Measurements from ENCODE around the gene ORM1.

ORM1 gene

GRCh38 chr9:114315723-114316363 lies 7.1 kb upstream of the ORM1 start:
- Histone ChIP-seq H4K91ac (ENCODE audit: low read depth, low read length, poor library complexity) (no peak overlapping the region), H3K18ac (ENCODE audit: low read length) (no peak overlapping the region), H3K4ac (ENCODE audit: low read length) (no peak overlapping the region), H3K14ac (ENCODE audit: low read length) (no peak overlapping the region), H2BK120ac (ENCODE audit: low read depth, low read length) (no peak overlapping the region), H3K4me3 (ENCODE audit: low read length in 2 of 2) (no peak overlapping the region), H3K27me3 (ENCODE audit: control insufficient read depth in 3 of 3, insufficient read depth in 3 of 3, low read depth in 1 of 3, low read length in 3 of 3) (no peaks in the 10 kb centered on the region), H4K8ac (ENCODE audit: low read depth, low read length) (no peak overlapping the region), H2BK5ac (ENCODE audit: low read length) (no peak overlapping the region), H2AK5ac (ENCODE audit: low read depth, low read length) (no peak overlapping the region), H2BK15ac (ENCODE audit: low read length) (no peak overlapping the region), H3K9me3 (replicated peaks in 1 of 2; ENCODE audit: control insufficient read depth in 2 of 2, insufficient read depth in 1 of 2, low read depth in 1 of 2, low read length in 2 of 2) (peaks cover 0 to 2% of the 10 kb centered on the region in 2 donors), H3K79me1 (ENCODE audit: low read depth, low read length) (no peaks in the 10 kb centered on the region), H3K4me2 (ENCODE audit: insufficient read depth, low read length, poor library complexity, severe bottlenecking) (no peak overlapping the region), H2BK12ac (ENCODE audit: low read length) (no peak overlapping the region), H3K27ac (replicated peaks; ENCODE audit: low read length) (no peak overlapping the region), H3K36me3 (replicated peaks in 1 of 2; ENCODE audit: control insufficient read depth in 2 of 2, insufficient read depth in 2 of 2, low read length in 2 of 2) (no peaks in the 10 kb centered on the region), H3K23ac (ENCODE audit: low read depth, low read length, poor library complexity) (no peak overlapping the region), H3K4me1 (ENCODE audit: control insufficient read depth in 2 of 2, insufficient read depth in 1 of 2, low read depth in 1 of 2, low read length in 2 of 2) (peaks cover 0 to 3% of the 10 kb centered on the region in 2 donors), H3K9ac (ENCODE audit: low read depth, low read length, poor library complexity) (no peak overlapping the region), H2AFZ (ENCODE audit: low read length) (no peak overlapping the region)
- WGBS, 2 donors (ENCODE audit: extremely low coverage in 2 of 2, insufficient read length in 2 of 2, insufficient replicate concordance in 1 of 2), result no CpG with 5 or more reads among the region's 8 CpGs
- DNase-seq (ENCODE audit: low spot score), result no peak

GRCh38 chr9:114316605-114317230 lies 6.2 kb upstream of the ORM1 start:
- no CpG with 5 or more reads among the region's 10 CpGs for WGBS, 2 donors (ENCODE audit: extremely low coverage in 2 of 2, insufficient read length in 2 of 2, insufficient replicate concordance in 1 of 2)
- Histone ChIP-seq H3K4ac (ENCODE audit: low read length) (no peak overlapping the region), H3K4me3 (ENCODE audit: low read length in 2 of 2) (no peak overlapping the region), H3K18ac (ENCODE audit: low read length) (peak overlapping the region; percentile 1), H4K8ac (ENCODE audit: low read depth, low read length) (no peak overlapping the region), H2AFZ (ENCODE audit: low read length) (peak overlapping the region; percentile 27), H3K4me2 (ENCODE audit: insufficient read depth, low read length, poor library complexity, severe bottlenecking) (no peak overlapping the region), H3K14ac (ENCODE audit: low read length) (no peak overlapping the region), H3K4me1 (ENCODE audit: control insufficient read depth in 2 of 2, insufficient read depth in 1 of 2, low read depth in 1 of 2, low read length in 2 of 2) (peaks cover 0 to 3% of the 10 kb centered on the region in 2 donors), H3K79me1 (ENCODE audit: low read depth, low read length) (no peaks in the 10 kb centered on the region), H4K91ac (ENCODE audit: low read depth, low read length, poor library complexity) (no peak overlapping the region), H3K27me3 (ENCODE audit: control insufficient read depth in 3 of 3, insufficient read depth in 3 of 3, low read depth in 1 of 3, low read length in 3 of 3) (no peaks in the 10 kb centered on the region), H2BK120ac (ENCODE audit: low read depth, low read length) (no peak overlapping the region), H3K27ac (replicated peaks; ENCODE audit: low read length) (no peak overlapping the region), H3K9ac (ENCODE audit: low read depth, low read length, poor library complexity) (no peak overlapping the region), H3K23ac (ENCODE audit: low read depth, low read length, poor library complexity) (no peak overlapping the region), H3K9me3 (replicated peaks in 1 of 2; ENCODE audit: control insufficient read depth in 2 of 2, insufficient read depth in 1 of 2, low read depth in 1 of 2, low read length in 2 of 2) (peaks cover 0 to 2% of the 10 kb centered on the region in 2 donors), H2BK5ac (ENCODE audit: low read length) (no peak overlapping the region), H2BK12ac (ENCODE audit: low read length) (no peak overlapping the region), H2AK5ac (ENCODE audit: low read depth, low read length) (no peak overlapping the region), H3K36me3 (replicated peaks in 1 of 2; ENCODE audit: control insufficient read depth in 2 of 2, insufficient read depth in 2 of 2, low read length in 2 of 2) (no peaks in the 10 kb centered on the region), H2BK15ac (ENCODE audit: low read length) (no peak overlapping the region)
- DNase-seq (ENCODE audit: low spot score), result peak; percentile 18

- Histone ChIP-seq H2BK120ac (ENCODE audit: low read depth, low read length) (no peak overlapping the region), H3K4me3 (ENCODE audit: low read length in 2 of 2) (no peak overlapping the region), H4K91ac (ENCODE audit: low read depth, low read length, poor library complexity) (no peak overlapping the region), H2BK12ac (ENCODE audit: low read length) (no peak overlapping the region), H3K4me2 (ENCODE audit: insufficient read depth, low read length, poor library complexity, severe bottlenecking) (no peak overlapping the region), H3K23ac (ENCODE audit: low read depth, low read length, poor library complexity) (no peak overlapping the region), H4K8ac (ENCODE audit: low read depth, low read length) (no peak overlapping the region), H3K79me1 (ENCODE audit: low read depth, low read length) (no peaks in the 10 kb centered on the region), H2BK5ac (ENCODE audit: low read length) (no peak overlapping the region), H3K9ac (ENCODE audit: low read depth, low read length, poor library complexity) (no peak overlapping the region), H3K27me3 (ENCODE audit: control insufficient read depth in 3 of 3, insufficient read depth in 3 of 3, low read depth in 1 of 3, low read length in 3 of 3) (no peaks in the 10 kb centered on the region), H2BK15ac (ENCODE audit: low read length) (no peak overlapping the region), H3K36me3 (replicated peaks in 1 of 2; ENCODE audit: control insufficient read depth in 2 of 2, insufficient read depth in 2 of 2, low read length in 2 of 2) (no peaks in the 10 kb centered on the region), H3K4ac (ENCODE audit: low read length) (no peak overlapping the region), H3K4me1 (ENCODE audit: control insufficient read depth in 2 of 2, insufficient read depth in 1 of 2, low read depth in 1 of 2, low read length in 2 of 2) (peaks cover 0 to 3% of the 10 kb centered on the region in 2 donors), H3K14ac (ENCODE audit: low read length) (no peak overlapping the region), H2AK5ac (ENCODE audit: low read depth, low read length) (no peak overlapping the region), H3K27ac (replicated peaks; ENCODE audit: low read length) (no peak overlapping the region), H3K18ac (ENCODE audit: low read length) (no peak overlapping the region), H3K9me3 (replicated peaks in 1 of 2; ENCODE audit: control insufficient read depth in 2 of 2, insufficient read depth in 1 of 2, low read depth in 1 of 2, low read length in 2 of 2) (peaks cover 0 to 2% of the 10 kb centered on the region in 2 donors), H2AFZ (ENCODE audit: low read length) (no peak overlapping the region)
- DNase-seq (ENCODE audit: low spot score), result no peak
- no CpG with 5 or more reads among the region's 8 CpGs for WGBS, 2 donors (ENCODE audit: extremely low coverage in 2 of 2, insufficient read length in 2 of 2, insufficient replicate concordance in 1 of 2)
These were observed 5.1 kb upstream of the ORM1 start for GRCh38 chr9:114317665-114318357.

GRCh38 chr9:114318416-114318815 lies 4.5 kb upstream of the ORM1 start:
- WGBS, 2 donors (ENCODE audit: extremely low coverage in 2 of 2, insufficient read length in 2 of 2, insufficient replicate concordance in 1 of 2), result no CpG with 5 or more reads among the region's 8 CpGs
- no peak overlapping the region for H2BK15ac ChIP-seq (ENCODE audit: low read length)
- no peaks in the 10 kb centered on the region for H3K36me3 ChIP-seq (replicated peaks in 1 of 2; ENCODE audit: control insufficient read depth in 2 of 2, insufficient read depth in 2 of 2, low read length in 2 of 2)
- H4K91ac ChIP-seq (ENCODE audit: low read depth, low read length, poor library complexity), result no peak overlapping the region
- no peak overlapping the region for H3K18ac ChIP-seq (ENCODE audit: low read length)
- H3K4ac ChIP-seq (ENCODE audit: low read length), result no peak overlapping the region
- H3K4me3 ChIP-seq (ENCODE audit: low read length in 2 of 2), result no peak overlapping the region
- no peak overlapping the region for H2BK120ac ChIP-seq (ENCODE audit: low read depth, low read length)
- no peak overlapping the region for H4K8ac ChIP-seq (ENCODE audit: low read depth, low read length)
- no peak overlapping the region for H3K23ac ChIP-seq (ENCODE audit: low read depth, low read length, poor library complexity)
- H2AK5ac ChIP-seq (ENCODE audit: low read depth, low read length), result no peak overlapping the region
- peaks cover 0 to 3% of the 10 kb centered on the region in 2 donors for H3K4me1 ChIP-seq (ENCODE audit: control insufficient read depth in 2 of 2, insufficient read depth in 1 of 2, low read depth in 1 of 2, low read length in 2 of 2)
- no peak overlapping the region for H2BK5ac ChIP-seq (ENCODE audit: low read length)
- H3K9me3 ChIP-seq (replicated peaks in 1 of 2; ENCODE audit: control insufficient read depth in 2 of 2, insufficient read depth in 1 of 2, low read depth in 1 of 2, low read length in 2 of 2), result peaks cover 0 to 2% of the 10 kb centered on the region in 2 donors
- DNase-seq (ENCODE audit: low spot score), result no peak
- no peaks in the 10 kb centered on the region for H3K27me3 ChIP-seq (ENCODE audit: control insufficient read depth in 3 of 3, insufficient read depth in 3 of 3, low read depth in 1 of 3, low read length in 3 of 3)
- H2BK12ac ChIP-seq (ENCODE audit: low read length), result no peak overlapping the region
- no peaks in the 10 kb centered on the region for H3K79me1 ChIP-seq (ENCODE audit: low read depth, low read length)
- H3K9ac ChIP-seq (ENCODE audit: low read depth, low read length, poor library complexity), result no peak overlapping the region
- H3K4me2 ChIP-seq (ENCODE audit: insufficient read depth, low read length, poor library complexity, severe bottlenecking), result no peak overlapping the region
- H3K14ac ChIP-seq (ENCODE audit: low read length), result no peak overlapping the region
- H3K27ac ChIP-seq (replicated peaks; ENCODE audit: low read length), result no peak overlapping the region
- no peak overlapping the region for H2AFZ ChIP-seq (ENCODE audit: low read length)
